Calu3 (cell line): ENCODE measurements around the gene CYSTM1. TPM values are rescaled to one million over a fixed set of nuclear protein-coding genes. Genes with fewer than 3 reads are reported as not detected.
A peak's percentile ranks its signal among the peaks of the same experiment; 100 is the strongest.

Experiments
- BruUV-seq: library from RNA; stranded (reverse); fragments of 400-500 nt; replicated peaks from 2 replicates; lab custom pipeline; 2021; lab: Mats Ljungman, UMichigan
- CTCF ChIA-PET: fragments of 300-600 bp; sonication (Branson Sonifier 250); formaldehyde crosslinking; loops from one replicate; lab custom pipeline; 2022; ENCODE audit warnings: antibody characterized with exemption; lab: Charles Lee
- DNase-seq: peaks from one replicate; pipeline ENCODE4 v3.0.0; 2022
- H3K27ac Mint-ChIP-seq: one replicate; pipeline ENCODE4 v1.8.0; 2022; ENCODE audit warnings: mixed read lengths; ENCODE audit not compliant: unreplicated experiment
- H3K27me3 Mint-ChIP-seq: one replicate; pipeline ENCODE4 v1.8.0; 2022; ENCODE audit warnings: mixed read lengths; ENCODE audit not compliant: unreplicated experiment
- H3K36me3 Mint-ChIP-seq: one replicate; pipeline ENCODE4 v1.8.0; 2022; ENCODE audit warnings: mild to moderate bottlenecking, moderate library complexity, mixed read lengths; ENCODE audit not compliant: insufficient read depth, unreplicated experiment
- H3K4me1 Mint-ChIP-seq: one replicate; pipeline ENCODE4 v1.8.0; 2022; ENCODE audit warnings: mild to moderate bottlenecking, low read depth, mixed read lengths; ENCODE audit not compliant: unreplicated experiment
- H3K4me3 Mint-ChIP-seq: one replicate; pipeline ENCODE4 v1.8.0; 2022; ENCODE audit warnings: mild to moderate bottlenecking, low read depth, moderate library complexity, mixed read lengths; ENCODE audit not compliant: unreplicated experiment
- H3K9me3 Mint-ChIP-seq: one replicate; pipeline ENCODE4 v1.8.0; 2022; ENCODE audit warnings: low read depth, mixed read lengths; ENCODE audit not compliant: unreplicated experiment
- intact Hi-C: fragments of 100-400 bp; cut with micrococcal nuclease; formaldehyde crosslinking; loops from one replicate; pipeline ENCODE4 v1.10.0; 2022; ENCODE audit not compliant: unreplicated experiment
- total RNA-seq: library from RNA; stranded (reverse); gene quantifications from 2 replicates; pipeline ENCODE4 v1.2.3, GENCODE V29; 2022
- TF ChIP-seq, protein P1 (sequence below): fragments of 200-600 bp; IDR thresholded peaks from one replicate; pipeline ENCODE4 v1.8.0; 2022; ENCODE audit warnings: antibody characterized with exemption; ENCODE audit not compliant: unreplicated experiment

CYSTM1 gene
- total RNA-seq, 1 experiment from 2014 or later, result 198 TPM

- Mint-ChIP-seq H3K27ac (no peak overlapping the region), H3K9me3 (no peaks in the 10 kb centered on the region), H3K4me3 (no peak overlapping the region), H3K4me1 (peaks cover 38% of the 10 kb centered on the region), H3K27me3 (no peaks in the 10 kb centered on the region), H3K36me3 (peaks cover 6% of the 10 kb centered on the region)
- CTCF ChIA-PET, result interaction anchor here (0.6 to 1.3 kb wide), 2 partner anchors 11 to 455 kb away, joined by 3 read pairs; no protein-coding TSS in a partner anchor
- BruUV-seq, result no TSS peak
- intact Hi-C loops, result no loop called here
- TF ChIP-seq, protein P1, sequence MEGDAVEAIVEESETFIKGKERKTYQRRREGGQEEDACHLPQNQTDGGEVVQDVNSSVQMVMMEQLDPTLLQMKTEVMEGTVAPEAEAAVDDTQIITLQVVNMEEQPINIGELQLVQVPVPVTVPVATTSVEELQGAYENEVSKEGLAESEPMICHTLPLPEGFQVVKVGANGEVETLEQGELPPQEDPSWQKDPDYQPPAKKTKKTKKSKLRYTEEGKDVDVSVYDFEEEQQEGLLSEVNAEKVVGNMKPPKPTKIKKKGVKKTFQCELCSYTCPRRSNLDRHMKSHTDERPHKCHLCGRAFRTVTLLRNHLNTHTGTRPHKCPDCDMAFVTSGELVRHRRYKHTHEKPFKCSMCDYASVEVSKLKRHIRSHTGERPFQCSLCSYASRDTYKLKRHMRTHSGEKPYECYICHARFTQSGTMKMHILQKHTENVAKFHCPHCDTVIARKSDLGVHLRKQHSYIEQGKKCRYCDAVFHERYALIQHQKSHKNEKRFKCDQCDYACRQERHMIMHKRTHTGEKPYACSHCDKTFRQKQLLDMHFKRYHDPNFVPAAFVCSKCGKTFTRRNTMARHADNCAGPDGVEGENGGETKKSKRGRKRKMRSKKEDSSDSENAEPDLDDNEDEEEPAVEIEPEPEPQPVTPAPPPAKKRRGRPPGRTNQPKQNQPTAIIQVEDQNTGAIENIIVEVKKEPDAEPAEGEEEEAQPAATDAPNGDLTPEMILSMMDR, result no peak
- DNase-seq, result no peak
Observed at GRCh38 chr5:140205216-140205615, 30.2 kb downstream of the CYSTM1 start.

GRCh38 chr5:140205952-140206351 lies 31.0 kb downstream of the CYSTM1 start:
- Mint-ChIP-seq H3K9me3 (no peaks in the 10 kb centered on the region), H3K4me1 (peaks cover 31% of the 10 kb centered on the region), H3K27me3 (no peaks in the 10 kb centered on the region), H3K36me3 (peaks cover under 1% of the 10 kb centered on the region), H3K27ac (no peak overlapping the region), H3K4me3 (no peak overlapping the region)
- no peak for DNase-seq
- intact Hi-C loops, result no loop called here
- CTCF ChIA-PET, result interaction anchor here (0.6 to 1.3 kb wide), 4 partner anchors 11 to 456 kb away, joined by 3 read pairs; no protein-coding TSS in a partner anchor
- TF ChIP-seq, protein P1, result no peak
- BruUV-seq, result no TSS peak

DNA sequence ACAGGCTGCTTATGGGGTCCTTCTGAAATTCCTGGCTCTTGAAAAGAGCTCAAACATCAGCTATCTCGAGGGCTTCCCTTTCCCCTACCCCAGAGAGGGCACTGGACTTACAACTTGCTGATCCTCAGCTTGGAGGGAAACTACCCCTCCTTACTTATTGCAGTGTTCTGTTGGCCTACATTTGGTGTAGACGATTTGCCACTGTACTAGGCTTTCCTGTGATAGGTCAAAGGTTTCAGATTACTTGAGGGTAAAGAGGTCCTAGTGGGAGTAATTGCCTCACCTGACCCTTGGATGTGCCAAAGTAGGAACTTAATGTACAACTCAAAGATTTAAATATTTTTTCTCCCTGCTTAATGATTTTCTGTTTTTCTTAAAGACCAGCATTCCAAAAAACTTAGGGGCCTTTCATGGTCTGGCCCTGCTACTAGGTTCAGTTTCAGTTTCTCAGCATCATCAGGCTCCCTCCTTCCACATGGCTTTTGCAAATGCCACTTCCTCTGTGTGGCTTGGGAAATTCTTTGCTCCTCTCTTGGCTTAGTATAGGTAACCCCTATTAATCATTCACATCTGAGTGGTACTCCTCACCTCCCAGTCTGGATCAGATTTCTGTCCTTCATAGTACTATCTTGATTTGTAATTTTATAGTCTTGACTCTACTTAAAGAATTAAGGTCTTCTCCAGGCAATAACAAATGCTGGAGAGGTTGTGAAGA lies 32.4 kb downstream of the CYSTM1 start:
- TF ChIP-seq, protein P1, result no peak
- intact Hi-C loops, result no loop called here
- Mint-ChIP-seq H3K27ac (peak overlapping the region; percentile 9), H3K36me3 (no peaks in the 10 kb centered on the region), H3K27me3 (no peaks in the 10 kb centered on the region), H3K4me1 (peaks cover 21% of the 10 kb centered on the region), H3K4me3 (no peak overlapping the region), H3K9me3 (no peaks in the 10 kb centered on the region)
- peak; percentile 36 for DNase-seq
- BruUV-seq, result no TSS peak
- CTCF ChIA-PET, result interaction anchor here (0.9 kb wide), 1 partner anchor 22 kb away, joined by 3 read pairs; no protein-coding TSS in a partner anchor

- no TSS peak for BruUV-seq
- no peaks in the 10 kb centered on the region for H3K36me3 Mint-ChIP-seq
- no peaks in the 10 kb centered on the region for H3K27me3 Mint-ChIP-seq
- no peak for DNase-seq
- CTCF ChIA-PET, result no interaction called here
- peaks cover 21% of the 10 kb centered on the region for H3K4me1 Mint-ChIP-seq
- no peaks in the 10 kb centered on the region for H3K9me3 Mint-ChIP-seq
- intact Hi-C loops, result no loop called here
- no peak overlapping the region for H3K4me3 Mint-ChIP-seq
- peak overlapping the region; percentile 9 for H3K27ac Mint-ChIP-seq
- TF ChIP-seq, protein P1, result no peak
Observed at GRCh38 chr5:140208065-140208464, 33.1 kb downstream of the CYSTM1 start.
